D721Med (cell line): ENCODE measurements around the gene BLOC1S3.

Source experiments
- DNase-seq: peaks from one replicate; pipeline ENCODE4 v3.0.0; 2011; ENCODE audit warnings: low spot score; ENCODE audit not compliant: insufficient read length
- FAIRE-seq: peaks from 2 replicates; lab custom pipeline; 2011; peaks lifted over from hg19 to GRCh38; lab: Jason Lieb, UNC
- CTCF ChIP-seq: IDR thresholded peaks from 2 replicates; pipeline ENCODE4 v1.5.1; 2012; ENCODE audit warnings: mild to moderate bottlenecking, control low read depth; ENCODE audit not compliant: insufficient read depth; ENCODE audit errors: missing control alignments

Gene BLOC1S3

GRCh38 chr19:45141203-45141900, 37.2 kb upstream of the BLOC1S3 start:
- DNase-seq (no peak), FAIRE-seq (no peak)
- TF ChIP-seq CTCF, result no peak

- TF ChIP-seq CTCF, result no peak
- DNase-seq, result no peak
- FAIRE-seq, result no peak
Measured at GRCh38 chr19:45142016-45142725, 36.4 kb upstream of the BLOC1S3 start.

DNA sequence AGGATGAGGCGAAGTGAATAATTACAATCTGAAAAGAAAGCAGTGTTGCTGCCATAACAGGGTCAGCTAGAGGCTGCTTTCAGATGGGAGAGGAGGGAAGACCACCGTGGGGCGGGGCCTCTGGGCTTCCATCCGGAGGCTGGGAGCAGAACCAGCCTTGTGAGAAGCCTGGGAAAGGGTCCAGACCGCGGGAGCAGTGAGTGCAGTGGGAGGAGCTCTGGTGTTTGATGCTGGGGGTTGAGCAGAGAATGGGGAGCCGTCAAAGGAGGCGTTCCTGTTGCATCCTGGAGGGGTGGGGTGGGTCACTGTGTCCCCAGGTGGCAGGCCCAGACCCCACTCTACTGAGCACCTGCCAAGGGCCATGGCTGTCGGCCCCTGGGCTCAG, 35.9 kb upstream of the BLOC1S3 start:
- FAIRE-seq (no peak), DNase-seq (no peak)
- TF ChIP-seq CTCF, result no peak

DNA sequence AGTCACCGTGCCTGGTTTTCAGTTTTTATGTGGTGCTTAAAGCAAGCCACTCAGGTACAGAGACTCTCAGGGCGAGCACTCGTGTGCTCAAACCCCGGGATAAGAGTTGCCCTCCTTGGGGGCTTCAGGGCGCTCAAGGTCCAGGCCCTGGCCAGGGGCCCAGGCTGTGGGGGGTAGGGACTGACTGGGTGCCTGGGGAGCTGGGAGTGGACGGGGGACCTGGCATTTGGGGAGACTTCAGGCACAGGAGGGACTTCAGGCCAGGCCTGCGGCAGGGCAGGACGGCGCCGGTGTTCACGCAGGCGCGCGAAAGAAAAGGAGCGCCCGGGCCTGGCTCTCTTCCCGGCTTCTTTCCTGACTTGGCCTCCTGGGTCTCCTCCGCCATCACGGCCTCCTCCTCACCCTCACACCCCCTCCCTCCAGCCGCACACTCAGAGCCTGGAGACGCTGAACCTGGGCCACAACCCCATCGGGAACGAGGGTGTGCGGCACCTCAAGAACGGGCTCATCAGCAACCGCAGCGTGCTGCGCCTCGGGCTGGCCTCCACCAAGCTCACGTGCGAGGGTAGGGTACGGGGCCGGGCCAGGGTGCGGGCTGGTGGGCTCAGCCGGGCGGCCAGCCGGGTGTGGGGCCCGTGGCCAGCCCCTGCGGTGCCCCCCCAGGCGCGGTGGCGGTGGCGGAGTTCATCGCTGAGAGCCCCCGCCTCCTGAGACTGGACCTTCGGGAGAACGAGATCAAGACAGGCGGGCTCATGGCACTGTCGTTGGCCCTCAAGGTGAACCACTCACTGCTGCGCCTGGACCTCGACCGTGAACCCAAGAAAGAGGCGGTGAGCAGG, 33.9 kb upstream of the BLOC1S3 start:
- no peak for TF ChIP-seq CTCF
- no peak for DNase-seq
- no peak for FAIRE-seq

DNA sequence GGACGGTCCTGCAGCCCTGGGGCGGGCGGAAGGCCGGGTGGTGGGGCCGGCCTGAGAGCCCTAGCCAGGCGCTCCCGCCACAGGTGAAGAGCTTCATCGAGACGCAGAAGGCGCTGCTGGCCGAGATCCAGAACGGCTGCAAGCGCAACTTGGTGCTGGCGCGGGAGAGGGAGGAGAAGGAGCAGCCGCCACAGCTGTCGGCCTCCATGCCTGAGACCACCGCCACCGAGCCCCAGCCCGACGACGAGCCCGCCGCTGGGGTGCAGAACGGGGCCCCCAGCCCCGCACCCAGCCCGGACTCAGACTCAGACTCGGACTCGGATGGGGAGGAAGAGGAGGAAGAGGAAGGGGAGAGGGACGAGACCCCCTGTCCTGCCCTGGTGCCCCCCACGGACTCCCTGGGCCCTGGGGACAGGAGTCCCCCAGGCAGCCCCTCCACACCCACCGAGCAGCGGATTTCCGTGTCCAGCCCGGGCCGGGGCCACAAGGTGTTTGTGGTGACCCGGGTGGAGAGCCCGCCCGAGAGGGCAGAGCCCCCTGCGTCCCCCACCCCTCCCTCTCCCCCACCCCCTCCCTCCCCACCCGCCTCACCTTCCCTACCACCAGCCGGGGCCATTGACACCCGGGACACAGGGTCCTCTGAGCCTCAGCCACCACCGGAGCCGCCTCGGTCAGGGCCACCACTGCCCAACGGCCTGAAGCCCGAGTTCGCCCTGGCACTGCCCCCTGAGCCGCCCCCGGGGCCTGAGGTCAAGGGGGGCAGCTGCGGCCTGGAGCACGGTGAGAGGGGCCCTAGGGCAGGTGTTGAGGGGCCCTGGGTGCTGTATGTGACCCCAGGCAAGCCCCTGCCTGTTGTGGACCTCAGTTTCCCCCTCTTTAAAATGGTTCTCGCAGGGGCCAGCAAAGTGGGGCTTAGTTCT, 33.1 kb upstream of the BLOC1S3 start:
- no peak for TF ChIP-seq CTCF
- DNase-seq (no peak), FAIRE-seq (no peak)

DNA sequence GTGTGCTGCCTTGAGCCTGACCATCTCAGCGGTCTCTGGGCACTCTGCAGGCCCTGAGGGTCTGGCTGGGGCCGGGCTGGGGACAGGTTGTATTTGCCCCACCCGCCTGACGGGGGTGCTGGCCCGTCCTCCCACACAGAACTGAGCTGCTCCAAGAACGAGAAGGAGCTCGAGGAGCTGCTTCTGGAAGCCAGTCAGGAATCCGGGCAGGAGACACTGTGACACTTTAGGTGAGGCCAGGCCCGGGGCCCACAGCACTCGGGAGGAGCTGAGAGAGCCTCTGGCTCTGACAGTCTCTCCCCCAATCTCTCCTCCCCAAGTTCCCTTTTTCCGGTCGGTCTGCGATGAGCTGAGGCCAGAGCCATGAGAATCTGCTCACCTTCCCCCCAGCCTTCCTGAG, 32.3 kb upstream of the BLOC1S3 start:
- FAIRE-seq (no peak), DNase-seq (no peak)
- TF ChIP-seq CTCF, result no peak
